ENCODE measurements around the gene TRPV4. TPM values are rescaled to one million over a fixed set of nuclear protein-coding genes. Genes with fewer than 3 reads are reported as not detected.
A peak's percentile ranks its signal among the peaks of the same experiment; 100 is the strongest.

TRPV4 gene
- total RNA-seq, 1 donor from 2014 or later: not detected

DNA sequence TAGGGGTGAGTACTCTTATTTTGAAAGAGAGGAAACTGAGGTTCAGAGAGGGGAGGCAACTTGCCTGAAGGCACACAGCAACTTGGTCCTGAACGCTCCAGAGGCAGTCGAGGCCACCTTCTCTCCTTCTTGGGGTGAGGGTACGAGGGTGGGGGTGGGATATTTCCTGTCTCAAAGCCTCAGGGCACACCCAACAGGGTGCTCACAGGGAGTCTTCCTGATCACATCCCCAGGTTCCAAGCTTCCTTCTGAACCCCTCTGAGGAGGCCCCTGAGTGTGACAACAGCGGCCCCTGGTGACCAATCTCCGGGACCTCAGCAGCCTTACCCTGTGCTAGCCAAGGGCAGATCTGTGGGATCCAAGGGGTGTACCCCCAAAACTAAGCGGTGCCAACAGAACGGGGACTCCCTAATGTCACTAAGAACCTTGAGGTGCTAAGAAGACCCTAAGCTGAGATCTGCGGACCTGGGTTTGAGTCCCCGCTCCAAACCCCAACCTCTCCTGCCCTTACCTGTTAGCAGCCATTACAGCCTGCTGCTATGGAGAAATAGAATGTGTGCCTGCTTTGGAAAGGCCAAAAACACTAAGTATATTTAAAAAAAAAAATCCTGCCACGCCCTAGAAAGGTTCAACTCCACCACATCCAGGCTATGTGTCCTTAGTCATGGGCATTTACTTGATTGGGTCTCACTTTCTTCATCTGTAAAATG lies 57.9 kb downstream of the TRPV4 start:
- peak; percentile 36 for DNase-seq

DNA sequence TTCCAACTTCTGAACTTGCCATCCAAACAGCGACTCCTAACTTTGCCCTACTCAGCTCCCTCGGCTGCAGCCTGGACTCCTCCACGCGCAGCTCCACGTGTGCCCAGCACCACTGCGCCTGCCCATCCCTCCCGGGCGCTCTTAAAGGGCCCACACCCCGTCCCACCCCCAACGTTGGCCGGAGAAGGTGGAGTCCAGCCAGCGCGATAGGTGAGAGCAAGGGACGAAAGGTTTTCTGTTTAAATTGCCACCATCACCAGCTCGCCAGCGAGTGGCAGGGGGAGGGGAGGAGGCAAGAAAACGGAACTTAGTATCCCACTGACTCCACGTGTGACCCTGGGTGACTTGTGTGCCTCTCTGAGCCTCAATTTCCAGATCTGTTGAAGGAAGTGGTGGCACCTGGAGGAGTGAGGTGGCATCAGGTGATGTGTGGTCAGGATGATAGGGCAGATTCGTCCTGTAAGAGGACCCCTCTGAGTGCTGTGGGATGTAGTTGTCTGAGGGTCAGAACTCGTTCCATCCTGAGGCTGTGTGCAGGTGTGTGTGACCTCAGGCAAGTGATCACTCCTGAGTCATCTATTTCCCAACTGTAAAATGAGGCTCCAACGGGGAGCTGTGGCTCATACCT lies 59.7 kb downstream of the TRPV4 start:
- DNase-seq: peak; percentile 25

DNA sequence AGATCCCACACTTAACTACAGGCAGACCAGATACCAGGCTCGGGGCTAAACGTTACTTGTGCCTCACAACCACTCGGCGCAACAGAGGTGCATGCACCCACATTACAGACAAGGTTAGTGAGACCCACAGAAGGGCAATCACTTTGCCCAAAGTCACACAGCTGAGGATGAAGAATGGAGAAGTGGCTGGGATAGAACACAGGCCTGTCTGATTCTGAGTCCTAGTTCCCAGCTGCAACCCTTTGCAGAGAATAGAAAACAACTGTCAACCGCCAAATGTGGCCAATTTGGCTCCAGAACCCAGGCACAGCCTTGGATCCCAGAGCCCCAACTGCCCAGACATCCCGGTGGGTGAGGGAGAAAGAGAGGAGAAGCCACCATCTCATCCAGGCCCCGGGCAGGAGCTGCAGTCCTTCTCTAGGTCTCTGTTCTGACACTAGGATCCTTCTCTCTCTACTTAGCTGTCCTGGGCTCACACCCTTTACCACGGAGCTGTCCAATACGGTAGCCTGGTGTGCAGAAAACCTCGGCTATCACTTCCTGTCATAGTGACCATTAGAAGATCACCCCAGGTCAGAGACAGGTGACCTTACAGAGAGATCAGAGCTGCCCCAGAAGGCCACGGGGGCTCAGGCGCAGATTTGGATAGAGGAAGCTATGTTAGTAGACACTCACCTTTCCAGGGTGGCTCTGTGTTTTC lies 60.4 kb downstream of the TRPV4 start:
- no peak for DNase-seq

DNA sequence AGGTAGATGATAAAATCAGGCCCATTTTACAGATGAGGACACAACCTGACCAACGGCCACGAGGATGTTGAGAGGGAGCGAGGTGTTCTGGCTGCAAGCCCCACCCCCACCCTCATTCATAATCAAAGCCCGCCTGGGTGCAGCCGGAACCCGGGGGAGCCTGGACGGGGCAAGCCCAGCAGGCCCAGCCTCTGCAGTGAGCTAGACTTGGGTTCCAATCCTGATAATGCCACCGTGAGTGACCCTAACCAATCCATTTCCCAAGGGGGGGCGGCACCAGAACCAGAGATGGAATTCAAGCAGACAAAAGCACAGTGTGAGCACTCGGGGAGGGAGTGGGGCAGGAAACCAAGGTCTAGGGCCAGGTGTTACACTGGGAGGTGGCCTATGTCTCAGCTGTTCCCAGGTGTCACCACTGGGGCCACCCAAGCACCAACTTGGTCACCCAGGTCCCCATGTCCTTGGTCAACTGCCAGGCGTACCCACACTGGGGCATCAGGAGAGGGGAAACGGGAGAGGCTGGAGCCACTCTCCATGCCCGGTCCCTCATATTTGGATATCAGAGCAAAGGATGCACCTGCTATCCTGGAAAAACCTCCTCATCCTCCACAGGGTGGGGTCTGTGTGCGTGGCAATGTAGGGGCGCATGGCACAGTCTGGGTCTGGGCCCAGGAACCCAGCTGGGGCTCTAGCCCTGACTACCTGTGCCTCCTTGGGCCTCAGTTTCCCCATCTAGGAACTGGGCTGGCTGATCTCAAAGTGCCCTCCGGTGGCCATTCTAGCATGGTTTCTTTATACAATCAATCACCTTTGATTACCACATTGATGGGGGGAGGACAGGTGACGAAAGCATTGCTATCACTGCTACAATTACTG lies 61.2 kb downstream of the TRPV4 start:
- no peak for DNase-seq

DNA sequence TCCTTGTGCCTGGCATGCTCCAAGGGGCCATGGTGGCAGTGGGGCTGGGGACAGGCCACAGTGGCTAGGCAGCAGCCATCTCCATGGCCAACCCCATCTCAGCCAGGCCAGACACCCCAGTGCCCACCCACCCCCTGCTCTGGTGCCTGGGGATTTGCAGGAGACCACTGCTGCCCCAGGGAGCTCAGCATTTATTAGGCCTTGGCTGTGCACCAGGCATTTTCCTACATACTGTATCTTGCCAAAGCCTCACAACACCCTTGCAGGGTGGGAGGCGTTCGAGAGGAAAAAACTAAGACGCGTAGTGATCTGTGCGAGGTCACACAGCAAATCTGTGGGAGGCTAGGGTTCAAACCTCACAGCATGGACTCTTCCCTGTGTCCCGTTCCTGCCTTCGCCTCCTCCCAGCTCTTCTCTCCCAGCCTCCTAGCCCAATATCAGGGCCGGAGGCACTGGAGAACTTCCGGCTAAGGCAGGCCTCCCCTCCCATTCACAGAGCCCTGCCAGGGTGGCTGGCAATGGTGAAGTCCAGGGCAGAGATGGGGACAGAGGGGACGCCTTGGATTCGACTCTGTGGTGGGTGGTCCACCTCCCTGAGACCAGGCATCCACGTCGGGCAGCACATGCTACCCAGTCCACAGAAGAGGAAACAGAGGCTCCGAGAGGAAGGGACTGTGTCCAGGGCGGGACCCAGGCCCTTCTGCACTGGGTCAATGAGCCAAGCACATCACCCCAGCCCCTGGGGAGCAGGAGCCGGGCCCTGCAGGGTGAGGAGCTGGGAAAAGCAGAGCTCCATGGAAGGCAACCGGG lies 62.1 kb downstream of the TRPV4 start:
- DNase-seq: no peak

DNA sequence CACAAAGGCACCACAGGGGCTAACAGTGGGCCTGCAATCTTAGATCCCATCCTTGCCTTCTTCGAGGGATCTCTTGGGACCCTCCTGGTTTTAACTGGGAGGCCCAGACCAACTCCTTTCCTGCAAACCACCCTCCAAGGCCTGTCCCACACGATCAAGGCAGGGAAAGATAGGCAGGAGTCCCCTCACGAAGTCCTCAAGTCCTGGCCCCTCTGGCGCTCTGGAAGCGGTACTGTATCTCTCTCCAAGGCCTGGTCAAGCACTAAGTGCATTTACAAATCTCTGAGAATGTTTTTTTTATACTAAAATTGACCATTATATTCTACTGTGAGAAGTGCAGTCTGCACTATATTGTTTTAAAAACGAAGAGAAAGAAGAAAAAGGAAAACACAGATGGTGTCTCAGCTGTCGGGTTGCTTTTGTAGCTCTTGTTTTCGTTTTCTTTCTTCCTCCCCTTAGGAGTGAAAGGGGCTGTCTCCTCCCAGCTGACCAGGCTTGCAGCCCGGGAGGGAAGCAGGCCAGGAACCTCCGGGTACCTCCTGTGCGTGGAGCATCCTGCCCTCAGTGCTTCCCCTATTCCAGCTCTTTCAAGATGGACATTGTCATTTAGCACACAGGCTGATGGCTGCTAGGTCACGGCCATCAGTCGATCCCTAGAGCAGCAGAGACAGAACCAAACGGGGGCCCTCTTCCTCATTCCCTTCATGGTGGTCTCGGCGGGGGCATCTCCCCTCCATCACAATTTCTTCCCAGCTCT lies 62.9 kb downstream of the TRPV4 start:
- peak; percentile 21 for DNase-seq

DNA sequence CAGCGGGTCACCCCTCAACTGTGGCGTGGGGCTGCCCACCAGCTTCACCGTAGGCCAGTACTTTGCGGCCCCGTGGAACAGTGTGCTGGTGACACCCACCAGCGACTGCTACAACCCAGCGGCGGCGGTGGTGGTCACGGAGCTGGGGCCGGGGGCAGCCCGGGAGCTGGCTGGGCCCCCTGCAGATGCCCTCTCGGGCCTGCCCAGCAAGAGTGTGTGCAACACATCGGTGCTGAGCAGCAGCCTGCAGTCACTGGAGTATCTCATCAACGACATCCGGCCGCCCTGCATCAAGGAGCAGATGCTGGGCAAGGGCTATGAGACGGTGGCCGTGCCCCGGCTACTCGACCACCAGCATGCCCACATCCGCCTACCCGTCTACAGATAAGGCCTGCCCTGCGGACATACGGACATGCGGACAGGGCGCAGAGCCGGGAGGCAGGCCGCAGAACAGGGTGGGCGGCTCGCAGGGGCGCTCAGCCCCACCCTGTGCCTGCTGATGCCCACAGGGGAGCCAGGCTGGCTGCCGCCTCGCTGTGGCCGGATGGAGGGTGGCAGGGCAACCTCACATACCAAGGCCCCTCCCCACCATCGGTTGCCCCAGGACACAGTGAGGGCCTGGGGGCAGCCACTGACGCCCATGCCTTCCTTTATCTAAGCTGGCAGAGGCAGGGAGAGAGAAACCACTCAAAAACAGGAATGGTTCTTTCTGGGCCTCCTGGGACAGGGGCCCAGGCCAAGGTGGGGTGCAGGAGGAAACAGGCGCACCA lies 64.1 kb downstream of the TRPV4 start:
- DNase-seq: no peak

DNA sequence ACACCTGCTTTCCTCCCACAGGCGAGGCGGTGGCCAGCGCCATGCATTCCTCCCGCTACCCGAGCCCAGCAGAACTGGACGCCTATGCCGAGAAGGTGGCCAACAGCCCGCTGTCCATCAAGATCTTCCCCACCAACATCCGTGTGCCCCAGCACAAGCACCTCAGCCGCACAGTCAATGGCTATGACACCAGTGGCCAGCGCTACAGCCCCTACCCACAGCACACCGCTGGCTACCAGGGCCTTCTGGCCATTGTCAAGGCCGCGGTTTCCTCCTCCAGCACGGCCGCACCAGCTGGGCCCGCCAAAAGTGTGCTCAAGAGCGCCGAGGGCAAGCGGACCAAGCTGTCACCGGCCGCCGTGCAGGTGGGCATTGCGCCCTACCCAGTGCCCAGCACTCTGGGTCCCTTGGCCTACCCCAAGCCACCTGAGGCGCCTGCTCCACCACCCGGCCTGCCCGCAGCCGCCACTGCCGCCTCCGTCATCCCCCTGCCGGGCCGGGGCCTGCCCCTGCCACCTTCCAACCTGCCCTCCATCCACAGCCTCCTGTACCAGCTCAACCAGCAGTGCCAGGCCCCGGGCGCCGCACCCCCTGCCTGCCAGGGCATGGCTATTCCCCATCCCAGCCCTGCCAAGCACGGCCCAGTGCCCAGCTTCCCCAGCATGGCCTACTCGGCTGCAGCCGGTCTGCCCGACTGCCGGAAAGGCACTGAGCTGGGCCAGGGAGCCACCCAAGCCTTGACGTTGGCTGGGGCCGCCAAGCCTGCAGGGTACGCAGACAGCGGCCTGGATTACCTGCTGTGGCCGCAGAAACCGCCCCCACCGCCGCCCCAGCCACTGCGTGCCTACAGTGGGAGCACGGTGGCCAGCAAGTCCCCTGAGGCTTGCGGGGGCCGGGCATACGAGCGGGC lies 65.0 kb downstream of the TRPV4 start:
- no peak for DNase-seq

DNA sequence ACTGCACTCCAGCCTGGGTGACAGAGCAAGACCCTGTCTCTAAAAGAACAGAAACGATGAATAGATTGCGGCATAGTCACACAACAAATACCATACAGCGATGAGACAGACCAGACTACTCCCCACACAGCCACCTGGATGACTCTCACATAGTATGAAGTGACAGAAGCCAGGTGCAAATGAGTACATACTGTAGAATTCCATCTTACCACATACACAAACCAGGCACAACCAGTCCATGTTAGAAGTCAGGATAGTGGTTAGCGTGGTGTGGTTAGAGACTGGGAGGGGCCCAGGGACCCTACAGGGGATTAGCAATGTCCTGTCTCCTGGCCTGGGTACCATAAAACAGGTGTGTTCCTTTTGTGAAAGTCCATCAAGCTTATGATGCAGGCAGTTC lies 65.7 kb downstream of the TRPV4 start:
- DNase-seq: no peak

DNA sequence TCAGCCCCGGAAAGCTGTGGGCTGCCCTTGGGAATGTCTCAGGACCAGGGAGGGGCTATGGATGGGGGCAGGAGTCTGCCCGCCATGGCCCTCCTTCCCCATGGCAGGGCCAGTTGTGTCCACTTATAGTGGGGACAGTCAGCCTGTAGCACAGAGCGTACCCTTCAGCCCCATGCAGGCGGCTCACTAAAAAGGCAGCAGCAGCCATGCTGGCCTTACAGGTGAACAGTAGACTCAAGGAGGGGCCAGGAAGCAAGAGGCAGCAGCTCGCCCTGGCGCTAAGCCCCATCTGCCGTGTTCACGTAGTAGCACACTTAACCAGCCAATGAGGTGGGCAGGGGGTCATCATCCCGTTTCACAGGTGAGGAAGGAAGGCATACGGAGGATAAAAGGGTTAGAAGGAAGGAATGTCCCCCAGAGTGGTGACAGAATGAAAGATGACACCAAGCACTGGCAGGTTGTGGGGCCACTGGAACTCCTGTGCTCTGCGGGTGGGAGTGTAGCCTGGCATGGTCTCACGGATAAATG lies 66.9 kb downstream of the TRPV4 start:
- DNase-seq: no peak

DNA sequence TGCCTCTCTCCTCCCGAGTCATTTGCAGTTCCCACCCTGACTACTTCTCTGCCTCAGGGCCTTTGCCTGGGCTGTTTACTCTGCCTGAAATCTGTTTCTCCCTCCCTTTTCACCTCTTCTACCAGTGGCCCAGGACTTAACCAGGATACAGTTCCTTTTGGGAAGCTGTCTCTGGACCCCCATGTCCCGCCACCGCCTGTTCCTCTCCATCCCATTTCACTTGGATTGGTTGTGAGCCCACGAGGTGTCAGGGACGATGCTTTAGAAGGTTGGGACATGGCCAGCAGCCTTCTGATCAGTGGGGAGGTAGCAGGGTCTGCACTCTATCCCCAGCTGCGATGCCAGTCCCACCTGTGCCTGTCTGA lies 67.8 kb downstream of the TRPV4 start:
- no peak for DNase-seq

DNA sequence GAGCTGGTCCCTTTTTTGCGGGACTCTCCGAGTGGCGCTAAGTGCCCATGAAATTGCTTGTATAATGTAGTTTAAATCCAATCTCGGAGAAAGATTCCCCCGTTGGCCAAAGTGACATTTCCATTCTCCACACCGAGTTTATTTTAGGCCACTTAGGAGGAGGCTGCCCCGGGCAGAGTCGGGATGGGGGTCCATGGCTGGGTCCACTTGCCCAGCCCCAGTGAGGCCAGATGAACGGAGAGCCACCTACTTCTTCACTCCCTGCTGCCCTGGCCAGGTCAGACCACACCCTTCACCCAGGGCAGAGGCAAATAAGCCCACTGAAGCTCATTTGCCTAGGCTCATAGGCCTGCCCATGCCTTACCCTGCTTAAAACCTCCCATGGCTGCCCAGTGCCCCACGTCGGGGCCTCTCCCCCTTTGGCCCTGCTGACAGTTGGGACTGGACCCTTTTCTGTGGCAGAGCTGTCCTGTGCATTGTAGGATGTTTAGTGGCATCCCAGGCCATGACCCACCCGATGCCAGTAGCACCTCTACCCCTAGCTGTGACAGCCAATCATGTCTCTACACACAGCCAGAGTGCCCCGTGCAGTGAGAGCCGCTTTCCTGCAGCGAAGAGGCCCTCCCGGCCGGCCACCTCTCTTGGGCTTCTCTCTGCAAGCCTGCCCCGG lies 68.3 kb downstream of the TRPV4 start:
- no peak for DNase-seq

DNA sequence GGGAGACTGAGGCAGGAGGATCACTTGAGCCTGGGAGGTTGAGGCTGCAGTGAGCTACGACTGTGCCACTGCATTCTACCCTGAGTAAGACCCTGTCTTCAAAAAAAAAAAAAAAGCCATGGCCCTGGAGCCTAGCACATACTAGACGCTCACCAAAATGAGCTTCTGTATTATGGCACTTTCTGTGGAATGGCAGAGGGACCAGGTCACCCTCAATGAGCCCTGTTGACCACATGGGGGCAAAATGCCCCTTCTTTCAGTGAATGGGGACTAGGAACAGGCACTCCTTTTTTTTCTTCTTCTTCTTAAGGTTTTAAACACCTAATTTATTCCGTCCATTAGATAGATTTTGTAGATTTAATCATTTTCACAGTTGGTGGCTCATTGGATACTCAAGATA lies 69.1 kb downstream of the TRPV4 start:
- DNase-seq: no peak

DNA sequence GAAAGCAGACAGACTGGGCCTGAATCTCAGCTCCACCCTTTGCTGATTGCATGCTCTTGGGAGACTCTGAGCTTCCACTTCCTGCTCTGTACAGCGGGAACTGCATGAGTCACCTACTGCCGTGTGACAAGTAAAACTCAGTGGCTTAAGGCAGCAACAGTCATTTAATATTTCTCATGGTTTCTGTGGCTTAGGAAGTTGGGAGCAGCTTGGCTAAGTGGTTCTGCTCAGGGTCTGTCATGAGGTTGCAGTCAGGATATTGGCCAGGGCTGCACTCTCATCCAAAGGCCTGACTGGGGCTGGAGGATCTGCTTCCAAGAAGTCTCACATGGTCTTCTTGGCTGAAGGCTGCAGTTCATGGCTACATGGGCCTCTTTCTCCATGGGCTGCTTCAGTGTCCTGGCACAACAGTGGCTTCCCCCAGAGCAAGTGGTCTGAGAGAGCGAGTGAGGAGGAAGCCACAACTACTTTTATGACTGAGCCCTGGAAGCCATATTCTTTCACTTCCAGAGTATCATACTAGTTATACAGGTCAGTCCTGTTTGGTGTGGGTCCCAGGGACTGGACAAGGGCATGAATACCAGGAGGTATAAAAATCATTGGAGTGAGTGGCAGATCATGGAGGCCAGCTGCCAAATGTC lies 69.9 kb downstream of the TRPV4 start:
- DNase-seq: no peak

DNA sequence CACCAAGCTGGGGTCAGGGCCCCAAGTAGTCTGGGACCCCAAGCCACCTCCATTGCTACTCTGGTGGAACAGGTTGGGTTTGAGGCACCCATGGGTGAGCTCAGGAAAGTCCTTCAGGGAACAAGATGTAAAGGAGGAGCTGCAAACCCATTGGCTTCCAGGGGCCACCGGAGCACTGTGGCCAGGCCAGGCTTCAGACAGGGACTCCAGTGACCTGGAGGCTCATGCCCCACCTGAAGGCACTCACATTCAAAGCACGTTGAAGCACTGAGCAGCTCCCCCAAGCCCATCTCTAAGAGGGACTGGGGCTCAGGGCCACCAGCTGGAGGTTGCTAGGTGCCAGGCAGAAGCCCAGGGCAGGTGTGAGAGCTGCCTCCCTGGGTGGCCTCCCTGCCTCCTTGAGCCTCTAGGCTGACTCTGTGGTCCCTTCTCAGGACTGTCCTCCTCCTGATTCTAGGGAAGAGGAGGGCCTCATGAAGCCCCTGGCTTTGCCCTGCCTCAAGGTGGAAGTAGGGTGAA lies 70.5 kb downstream of the TRPV4 start:
- no peak for DNase-seq

DNA sequence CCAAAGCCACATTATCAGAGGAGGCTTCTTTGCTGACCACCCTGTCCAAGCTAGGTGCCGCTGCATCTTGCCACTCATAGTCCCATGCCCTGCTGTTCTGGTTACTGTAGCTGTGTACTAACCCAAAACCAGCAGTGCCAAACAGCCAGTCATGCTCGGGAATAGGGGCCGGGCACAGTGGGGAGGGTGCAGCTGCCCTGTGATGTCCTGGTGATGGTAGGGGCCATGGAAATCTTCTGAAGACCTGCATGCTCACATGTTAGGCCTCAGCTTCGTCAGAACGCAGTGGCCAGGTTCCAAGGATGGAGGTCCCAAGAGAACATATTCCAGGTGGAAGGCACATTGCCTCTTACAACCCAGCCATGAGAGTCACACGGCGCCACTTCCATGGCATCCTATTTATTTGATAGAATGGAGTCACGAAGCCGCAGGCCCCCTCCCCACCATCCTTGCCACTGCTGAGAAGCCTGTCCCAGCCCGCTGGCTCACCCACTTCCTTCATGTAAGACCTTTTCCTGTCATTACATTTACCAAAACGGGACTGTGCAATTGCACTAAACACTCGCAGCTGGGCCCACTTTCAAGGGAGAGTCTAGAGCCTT lies 71.0 kb downstream of the TRPV4 start:
- no peak for DNase-seq
